MCF 10A (cell line): Measurements from ENCODE around the gene TAOK2. TPM values are rescaled to one million over a fixed set of nuclear protein-coding genes. Genes with fewer than 3 reads are reported as not detected.
"Not testable (repeated sequence)": the region's sequence is repeated elsewhere in the genome, so short reads cannot be mapped to it uniquely, and the experiment has no call there.

Experiments used
- BruUV-seq: library from RNA; stranded (reverse); fragments of 400-500 nt; replicated peaks from 2 replicates; lab custom pipeline; 2021; lab: Mats Ljungman, UMichigan
- CTCF ChIA-PET: fragments of 300-600 bp; sonication (Branson Sonifier 250); formaldehyde crosslinking; extraction: SDS; loops from one replicate; lab custom pipeline; 2021; ENCODE audit warnings: antibody characterized with exemption, inconsistent platforms; lab: Yijun Ruan, JAX
- POLR2A ChIA-PET: fragments of 300-600, 350-650 bp; sonication (Branson Sonifier 250); formaldehyde crosslinking; extraction: SDS; loops from one replicate; lab custom pipeline; 2020; ENCODE audit warnings: antibody characterized with exemption, inconsistent platforms; lab: Yijun Ruan, JAX
- DNase-seq: peaks from one replicate; pipeline ENCODE4 v3.0.0-alpha.2; 2018; ENCODE audit not compliant: unreplicated experiment
- H3K27ac Mint-ChIP-seq: one replicate; pipeline ENCODE4 v1.8.0; 2022; ENCODE audit warnings: mild to moderate bottlenecking, low read depth, mixed read lengths; ENCODE audit not compliant: unreplicated experiment
- H3K27me3 Mint-ChIP-seq: one replicate; pipeline ENCODE4 v1.8.0; 2022; ENCODE audit warnings: mixed read lengths; ENCODE audit not compliant: insufficient read depth, unreplicated experiment
- H3K36me3 Mint-ChIP-seq: one replicate; pipeline ENCODE4 v1.8.0; 2022; ENCODE audit warnings: mild to moderate bottlenecking, moderate library complexity, mixed read lengths; ENCODE audit not compliant: insufficient read depth, unreplicated experiment
- H3K4me1 Mint-ChIP-seq: one replicate; pipeline ENCODE4 v1.8.0; 2022; ENCODE audit warnings: mixed read lengths; ENCODE audit not compliant: insufficient read depth, unreplicated experiment
- H3K4me3 Mint-ChIP-seq: one replicate; pipeline ENCODE4 v1.8.0; 2022; ENCODE audit warnings: mild to moderate bottlenecking, moderate library complexity, mixed read lengths; ENCODE audit not compliant: unreplicated experiment
- H3K9me3 Mint-ChIP-seq: one replicate; pipeline ENCODE4 v1.8.0; 2022; ENCODE audit warnings: mixed read lengths; ENCODE audit not compliant: unreplicated experiment
- CTCF ChIP-seq: fragments of 200-600 bp; IDR thresholded peaks from one replicate; pipeline ENCODE4 v1.8.0; 2022; ENCODE audit warnings: antibody characterized with exemption, mild to moderate bottlenecking; ENCODE audit not compliant: unreplicated experiment
- intact Hi-C: fragments of 100-400 bp; cut with micrococcal nuclease; formaldehyde crosslinking; loops from 2 replicates; pipeline ENCODE4 v1.14.1; 2022
- total RNA-seq: library from RNA; stranded (reverse); gene quantifications from 2 replicates; pipeline ENCODE4 v1.2.3, GENCODE V29; 2022

The TAOK2 gene
- total RNA-seq, 1 experiment from 2014 or later: 29.3 TPM

- BruUV-seq: no TSS peak
- no peaks in the 10 kb centered on the region for H3K9me3 Mint-ChIP-seq
- POLR2A ChIA-PET: interaction anchor here (0.7 kb wide), 1 partner anchor 39 kb away, joined by 3 read pairs; no protein-coding TSS in a partner anchor
- peaks cover 8% of the 10 kb centered on the region for H3K27me3 Mint-ChIP-seq
- H3K4me1 Mint-ChIP-seq: peaks cover 6% of the 10 kb centered on the region
- H3K4me3 Mint-ChIP-seq: no peak overlapping the region
- no peak for TF ChIP-seq CTCF
- H3K27ac Mint-ChIP-seq: no peak overlapping the region
- CTCF ChIA-PET: interaction anchor here (0.7 to 2.1 kb wide), 3 partner anchors 11 to 131 kb away, joined by 5 to 8 read pairs (median 5); no protein-coding TSS in a partner anchor
- no peak for DNase-seq
- peaks cover 6% of the 10 kb centered on the region for H3K36me3 Mint-ChIP-seq
- intact Hi-C loops: no loop called here
Measured at GRCh38 chr16:30016555-30017276, 43.0 kb downstream of the TAOK2 start.

GRCh38 chr16:30017277-30017656, 43.6 kb downstream of the TAOK2 start:
- Mint-ChIP-seq H3K4me1 (peaks cover 6% of the 10 kb centered on the region), H3K27ac (no peak overlapping the region), H3K4me3 (no peak overlapping the region), H3K9me3 (no peaks in the 10 kb centered on the region), H3K27me3 (peaks cover 2% of the 10 kb centered on the region), H3K36me3 (peaks cover 6% of the 10 kb centered on the region)
- no peak for DNase-seq
- BruUV-seq: no TSS peak
- TF ChIP-seq CTCF: no peak
- ChIA-PET CTCF (interaction anchor here (0.7 to 2.1 kb wide), 3 partner anchors 12 to 132 kb away, joined by 5 to 8 read pairs (median 5); no protein-coding TSS in a partner anchor), POLR2A (interaction anchor here (0.7 kb wide), 1 partner anchor 38 kb away, joined by 3 read pairs; no protein-coding TSS in a partner anchor)
- intact Hi-C loops: no loop called here

GRCh38 chr16:30017937-30018336, 44.3 kb downstream of the TAOK2 start:
- H3K4me1 Mint-ChIP-seq, BruUV-seq, intact Hi-C loops, H3K27ac Mint-ChIP-seq, H3K4me3 Mint-ChIP-seq, H3K27me3 Mint-ChIP-seq, H3K9me3 Mint-ChIP-seq, DNase-seq, POLR2A ChIA-PET, H3K36me3 Mint-ChIP-seq: not testable (repeated sequence)
- CTCF ChIA-PET: interaction anchor here (0.6 to 2.1 kb wide), 4 partner anchors 14 to 1414 kb away, joined by 3 to 8 read pairs (median 7); no protein-coding TSS in a partner anchor

- H3K27ac Mint-ChIP-seq: no peak overlapping the region
- peaks cover 6% of the 10 kb centered on the region for H3K36me3 Mint-ChIP-seq
- DNase-seq: peak; percentile 37
- no peaks in the 10 kb centered on the region for H3K9me3 Mint-ChIP-seq
- H3K4me3 Mint-ChIP-seq: no peak overlapping the region
- no TSS peak for BruUV-seq
- ChIA-PET POLR2A (interaction anchor here (0.6 to 1.5 kb wide), 2 partner anchors 23 to 181 kb away, joined by 3 to 7 read pairs; partner anchors contain the start of genes HIRIP3 and INO80E), CTCF (interaction anchor here (0.5 to 1.8 kb wide), 9 partner anchors 12 to 1413 kb away, joined by 3 to 8 read pairs (median 4); partner anchors contain the start of gene TLCD3B)
- TF ChIP-seq CTCF: no peak
- peaks cover 6% of the 10 kb centered on the region for H3K4me1 Mint-ChIP-seq
- no peaks in the 10 kb centered on the region for H3K27me3 Mint-ChIP-seq
- intact Hi-C loops: no loop called here
Measured at GRCh38 chr16:30018731-30019158, 45.1 kb downstream of the TAOK2 start.
